Liver (tissue), 9 donors: Measurements from ENCODE around the gene CFAP77. TPM values are rescaled to one million over a fixed set of nuclear protein-coding genes. Genes with fewer than 3 reads are reported as not detected.

Source experiments
- DNase-seq: peaks from one replicate; pipeline ENCODE4 v3.0.0-alpha.2; 2017; ENCODE audit warnings: low spot score
- H3K27ac ChIP-seq, 2 donors: one replicate each; pipeline ENCODE4 v1.7.0; 2013; ENCODE audit warnings: inconsistent platforms in 2 of 2, low read length in 2 of 2, control low read depth in 1 of 2, low read depth in 1 of 2, mild to moderate bottlenecking in 1 of 2
- H3K27me3 ChIP-seq, 4 donors: one replicate each; pipeline versions ENCODE4 v1.6.1 to v1.7.0; 2013; ENCODE audit warnings: low read length in 3 of 4, inconsistent platforms in 1 of 4, mild to moderate bottlenecking in 1 of 4, moderate library complexity in 1 of 4; ENCODE audit not compliant: control insufficient read depth in 4 of 4, insufficient read depth in 4 of 4
- H3K36me3 ChIP-seq, 4 donors: one replicate each; pipeline versions ENCODE4 v1.6.1 to v1.7.0; 2013; ENCODE audit warnings: low read length in 3 of 4, mild to moderate bottlenecking in 3 of 4, low read depth in 1 of 4, moderate library complexity in 1 of 4; ENCODE audit not compliant: control insufficient read depth in 4 of 4, insufficient read depth in 3 of 4
- H3K4me1 ChIP-seq, 4 donors: one replicate each; pipeline versions ENCODE4 v1.6.1 to v1.7.0; 2013; ENCODE audit warnings: low read length in 3 of 4, mild to moderate bottlenecking in 3 of 4, moderate library complexity in 1 of 4; ENCODE audit not compliant: control insufficient read depth in 4 of 4, insufficient read depth in 4 of 4
- H3K4me3 ChIP-seq, 3 donors: one replicate each; pipeline versions ENCODE4 v1.6.1 to v1.7.0; 2013; ENCODE audit warnings: low read length in 3 of 3, control low read depth in 1 of 3, low read depth in 1 of 3, mild to moderate bottlenecking in 1 of 3
- H3K9ac ChIP-seq, 2 donors: one replicate each; pipeline ENCODE4 v1.7.0; 2013; ENCODE audit warnings: low read length in 2 of 2, mild to moderate bottlenecking in 2 of 2, moderate library complexity in 2 of 2, control low read depth in 1 of 2, low read depth in 1 of 2
- H3K9me3 ChIP-seq, 4 donors: one replicate each; pipeline versions ENCODE4 v1.6.1 to v1.7.0; 2013; ENCODE audit warnings: low read length in 3 of 4; ENCODE audit not compliant: control insufficient read depth in 4 of 4
- EGR1 ChIP-seq, 2 donors: IDR thresholded peaks; 2 replicates each; pipeline ENCODE4 v1.6.1; 2016 to 2018; ENCODE audit warnings: antibody characterized with exemption in 2 of 2, low read depth in 2 of 2
- FOXA1 ChIP-seq: IDR thresholded peaks from 2 replicates; pipeline ENCODE4 v1.6.1; 2016; ENCODE audit warnings: antibody characterized with exemption
- FOXA2 ChIP-seq: IDR thresholded peaks from 2 replicates; pipeline ENCODE4 v1.6.1; 2016; ENCODE audit warnings: antibody characterized with exemption
- HNF4A ChIP-seq, 2 donors: conservative IDR thresholded peaks; 2 replicates each; pipeline ENCODE4 v1.6.1; 2016; ENCODE audit warnings: antibody characterized with exemption in 2 of 2, mild to moderate bottlenecking in 2 of 2
- NR2F2 ChIP-seq: IDR thresholded peaks from 2 replicates; pipeline ENCODE4 v1.6.1; 2016; ENCODE audit warnings: antibody characterized with exemption
- RAD21 ChIP-seq, 2 donors: IDR thresholded peaks; 2 replicates each; pipeline ENCODE4 v1.6.1; 2016; ENCODE audit warnings: antibody characterized with exemption in 2 of 2, mild to moderate bottlenecking in 2 of 2
- RXRA ChIP-seq, 2 donors: IDR thresholded peaks; 2 replicates each; pipeline ENCODE4 v1.6.1; 2017 to 2018; ENCODE audit warnings: antibody characterized with exemption in 2 of 2, mild to moderate bottlenecking in 1 of 2
- SP1 ChIP-seq: IDR thresholded peaks from 2 replicates; pipeline ENCODE4 v1.6.1; 2018; ENCODE audit warnings: antibody characterized with exemption, mild to moderate bottlenecking
- TAF1 ChIP-seq: conservative IDR thresholded peaks from 2 replicates; pipeline ENCODE4 v1.6.1; 2016; ENCODE audit warnings: antibody characterized with exemption, mild to moderate bottlenecking
- YY1 ChIP-seq: IDR thresholded peaks from 2 replicates; pipeline ENCODE4 v1.6.1; 2016; ENCODE audit warnings: antibody characterized with exemption, mild to moderate bottlenecking
- WGBS: extraction: QIAGEN DNeasy Blood & Tissue Kit; methylation state at CpG from one replicate; pipeline ENCODE4 v1.1.7; 2013; 5-methylcytosine and 5-hydroxymethylcytosine counted together
- polyA plus RNA-seq, 2 donors: library from polyadenylated mRNA; stranded (reverse) in 1 of 2; unstranded in 1 of 2; fragments of 200-250 nt in 1 of 2; fragments of >200 nt in 1 of 2; fragmentation: Nextera tagmentation in 1 of 2; extraction: Ambion mirVana in 1 of 2; gene quantifications; one replicate each; pipeline versions ENCODE4 v1.2.1 to v1.2.3, GENCODE V29; 2013 to 2015
- total RNA-seq, 2 donors: library from RNA; depleted of rRNA; stranded (reverse); fragments of >200 nt; gene quantifications; one replicate each; pipeline ENCODE4 v1.2.3, GENCODE V29; 2014
- TF ChIP-seq, protein P1 (sequence below): fragments of 150-350 bp; IDR thresholded peaks from 2 replicates; pipeline ENCODE4 v1.5.1; 2017; ENCODE audit warnings: improper control_type of control experiment, low read depth, low read length; ENCODE audit not compliant: missing input control
- TF ChIP-seq, protein P2 (sequence below): IDR thresholded peaks from 2 replicates; pipeline ENCODE4 v1.6.1; 2016; ENCODE audit warnings: antibody characterized with exemption
- TF ChIP-seq, protein P3 (sequence below): IDR thresholded peaks from 2 replicates; pipeline ENCODE4 v1.6.1; 2016; ENCODE audit warnings: antibody characterized with exemption
- TF ChIP-seq, protein P4 (sequence below): IDR thresholded peaks from 2 replicates; pipeline ENCODE4 v1.6.1; 2016; ENCODE audit warnings: antibody characterized with exemption, mild to moderate bottlenecking
- donor health status: healthy.
- donor health status: healthy.
- donor health status: healthy.
- donor health status: healthy.
- donor health status: healthy.

Gene CFAP77
- total and polyA plus RNA-seq, 4 donors = not detected

DNA sequence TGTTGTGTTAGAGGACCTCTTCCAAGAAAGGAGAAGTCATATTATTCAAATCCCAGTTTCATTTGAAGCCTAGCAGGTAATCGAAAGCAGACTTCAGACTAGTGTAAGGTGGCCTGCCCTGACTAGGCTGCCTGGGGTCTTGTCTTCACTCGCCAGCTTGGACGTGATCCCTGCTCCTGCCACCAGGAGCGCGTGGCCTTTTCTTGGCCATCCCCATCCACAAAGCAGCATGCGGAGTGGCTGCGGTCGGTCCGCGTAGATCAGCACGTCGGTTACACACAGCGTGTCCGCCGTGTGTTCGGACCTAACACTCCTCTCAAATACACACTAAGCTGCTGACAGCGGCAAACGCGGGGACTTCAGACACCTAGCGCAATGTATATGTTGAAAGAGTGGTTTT lies 37.3 kb downstream of the CFAP77 start:
- no peak overlapping the region for H3K4me3 ChIP-seq
- DNase-seq = no peak
- TF ChIP-seq, protein P1, sequence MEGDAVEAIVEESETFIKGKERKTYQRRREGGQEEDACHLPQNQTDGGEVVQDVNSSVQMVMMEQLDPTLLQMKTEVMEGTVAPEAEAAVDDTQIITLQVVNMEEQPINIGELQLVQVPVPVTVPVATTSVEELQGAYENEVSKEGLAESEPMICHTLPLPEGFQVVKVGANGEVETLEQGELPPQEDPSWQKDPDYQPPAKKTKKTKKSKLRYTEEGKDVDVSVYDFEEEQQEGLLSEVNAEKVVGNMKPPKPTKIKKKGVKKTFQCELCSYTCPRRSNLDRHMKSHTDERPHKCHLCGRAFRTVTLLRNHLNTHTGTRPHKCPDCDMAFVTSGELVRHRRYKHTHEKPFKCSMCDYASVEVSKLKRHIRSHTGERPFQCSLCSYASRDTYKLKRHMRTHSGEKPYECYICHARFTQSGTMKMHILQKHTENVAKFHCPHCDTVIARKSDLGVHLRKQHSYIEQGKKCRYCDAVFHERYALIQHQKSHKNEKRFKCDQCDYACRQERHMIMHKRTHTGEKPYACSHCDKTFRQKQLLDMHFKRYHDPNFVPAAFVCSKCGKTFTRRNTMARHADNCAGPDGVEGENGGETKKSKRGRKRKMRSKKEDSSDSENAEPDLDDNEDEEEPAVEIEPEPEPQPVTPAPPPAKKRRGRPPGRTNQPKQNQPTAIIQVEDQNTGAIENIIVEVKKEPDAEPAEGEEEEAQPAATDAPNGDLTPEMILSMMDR = no peak
- TF ChIP-seq NR2F2 (no peak), HNF4A (conservative IDR thresholded peaks at IDR 0.05) (no peak), SP1 (no peak), YY1 (no peak), FOXA1 (no peak), RAD21 (IDR thresholded peaks at IDR 0.05) (no peak), RXRA (IDR thresholded peaks at IDR 0.05) (no peak), EGR1 (IDR thresholded peaks at IDR 0.05; ENCODE audit: low read depth in 2 of 2) (no peak)
- TF ChIP-seq, protein P2, sequence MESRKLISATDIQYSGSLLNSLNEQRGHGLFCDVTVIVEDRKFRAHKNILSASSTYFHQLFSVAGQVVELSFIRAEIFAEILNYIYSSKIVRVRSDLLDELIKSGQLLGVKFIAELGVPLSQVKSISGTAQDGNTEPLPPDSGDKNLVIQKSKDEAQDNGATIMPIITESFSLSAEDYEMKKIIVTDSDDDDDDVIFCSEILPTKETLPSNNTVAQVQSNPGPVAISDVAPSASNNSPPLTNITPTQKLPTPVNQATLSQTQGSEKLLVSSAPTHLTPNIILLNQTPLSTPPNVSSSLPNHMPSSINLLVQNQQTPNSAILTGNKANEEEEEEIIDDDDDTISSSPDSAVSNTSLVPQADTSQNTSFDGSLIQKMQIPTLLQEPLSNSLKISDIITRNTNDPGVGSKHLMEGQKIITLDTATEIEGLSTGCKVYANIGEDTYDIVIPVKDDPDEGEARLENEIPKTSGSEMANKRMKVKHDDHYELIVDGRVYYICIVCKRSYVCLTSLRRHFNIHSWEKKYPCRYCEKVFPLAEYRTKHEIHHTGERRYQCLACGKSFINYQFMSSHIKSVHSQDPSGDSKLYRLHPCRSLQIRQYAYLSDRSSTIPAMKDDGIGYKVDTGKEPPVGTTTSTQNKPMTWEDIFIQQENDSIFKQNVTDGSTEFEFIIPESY = no peak
- TF ChIP-seq, protein P3, sequence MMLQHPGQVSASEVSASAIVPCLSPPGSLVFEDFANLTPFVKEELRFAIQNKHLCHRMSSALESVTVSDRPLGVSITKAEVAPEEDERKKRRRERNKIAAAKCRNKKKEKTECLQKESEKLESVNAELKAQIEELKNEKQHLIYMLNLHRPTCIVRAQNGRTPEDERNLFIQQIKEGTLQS = no peak
- no peaks in the 10 kb centered on the region for H3K4me1 ChIP-seq
- H3K27me3 ChIP-seq = peaks cover 0 to 16% (median under 1%) of the 10 kb centered on the region in 4 donors
- H3K9ac ChIP-seq = no peak overlapping the region
- H3K36me3 ChIP-seq = no peaks in the 10 kb centered on the region
- H3K27ac ChIP-seq = no peak overlapping the region
- 62% methylated on average over 20 of the region's 20 CpGs for WGBS
- H3K9me3 ChIP-seq = no peaks in the 10 kb centered on the region

DNA sequence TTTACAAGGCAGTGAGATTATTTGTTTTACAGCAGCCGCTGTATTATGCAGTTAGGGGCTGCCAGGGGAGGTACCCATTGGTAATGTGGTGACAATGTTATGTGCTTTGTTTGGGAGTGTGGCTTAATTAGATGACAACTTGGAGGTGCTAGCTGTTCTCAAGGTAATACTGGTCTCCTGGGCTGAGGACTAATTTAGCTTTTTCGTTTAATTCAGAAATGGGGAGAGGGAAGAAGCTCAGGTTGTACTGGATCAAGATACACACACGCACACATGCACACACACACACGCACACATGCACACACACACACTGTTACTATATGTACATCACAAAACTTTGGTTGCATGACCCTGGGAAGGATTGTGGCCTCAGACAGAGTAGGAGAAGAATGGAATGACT lies 37.9 kb downstream of the CFAP77 start:
- DNase-seq = no peak
- Histone ChIP-seq H3K4me1 (no peaks in the 10 kb centered on the region), H3K9me3 (no peaks in the 10 kb centered on the region), H3K4me3 (no peak overlapping the region), H3K27me3 (peaks cover 0 to 16% (median under 1%) of the 10 kb centered on the region in 4 donors), H3K27ac (no peak overlapping the region), H3K9ac (no peak overlapping the region), H3K36me3 (no peaks in the 10 kb centered on the region)
- TF ChIP-seq, protein P4, sequence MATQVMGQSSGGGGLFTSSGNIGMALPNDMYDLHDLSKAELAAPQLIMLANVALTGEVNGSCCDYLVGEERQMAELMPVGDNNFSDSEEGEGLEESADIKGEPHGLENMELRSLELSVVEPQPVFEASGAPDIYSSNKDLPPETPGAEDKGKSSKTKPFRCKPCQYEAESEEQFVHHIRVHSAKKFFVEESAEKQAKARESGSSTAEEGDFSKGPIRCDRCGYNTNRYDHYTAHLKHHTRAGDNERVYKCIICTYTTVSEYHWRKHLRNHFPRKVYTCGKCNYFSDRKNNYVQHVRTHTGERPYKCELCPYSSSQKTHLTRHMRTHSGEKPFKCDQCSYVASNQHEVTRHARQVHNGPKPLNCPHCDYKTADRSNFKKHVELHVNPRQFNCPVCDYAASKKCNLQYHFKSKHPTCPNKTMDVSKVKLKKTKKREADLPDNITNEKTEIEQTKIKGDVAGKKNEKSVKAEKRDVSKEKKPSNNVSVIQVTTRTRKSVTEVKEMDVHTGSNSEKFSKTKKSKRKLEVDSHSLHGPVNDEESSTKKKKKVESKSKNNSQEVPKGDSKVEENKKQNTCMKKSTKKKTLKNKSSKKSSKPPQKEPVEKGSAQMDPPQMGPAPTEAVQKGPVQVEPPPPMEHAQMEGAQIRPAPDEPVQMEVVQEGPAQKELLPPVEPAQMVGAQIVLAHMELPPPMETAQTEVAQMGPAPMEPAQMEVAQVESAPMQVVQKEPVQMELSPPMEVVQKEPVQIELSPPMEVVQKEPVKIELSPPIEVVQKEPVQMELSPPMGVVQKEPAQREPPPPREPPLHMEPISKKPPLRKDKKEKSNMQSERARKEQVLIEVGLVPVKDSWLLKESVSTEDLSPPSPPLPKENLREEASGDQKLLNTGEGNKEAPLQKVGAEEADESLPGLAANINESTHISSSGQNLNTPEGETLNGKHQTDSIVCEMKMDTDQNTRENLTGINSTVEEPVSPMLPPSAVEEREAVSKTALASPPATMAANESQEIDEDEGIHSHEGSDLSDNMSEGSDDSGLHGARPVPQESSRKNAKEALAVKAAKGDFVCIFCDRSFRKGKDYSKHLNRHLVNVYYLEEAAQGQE = no peak
- no peak for TF ChIP-seq FOXA2
- no peak for TF ChIP-seq TAF1
- TF ChIP-seq, protein P3 = no peak
- TF ChIP-seq, protein P2 = no peak
- 84% methylated on average over 4 of the region's 4 CpGs for WGBS
